GM12872 (cell line): ENCODE measurements around the gene MAN1A1.

Experiments used
- CTCF ChIP-seq: IDR thresholded peaks from 3 replicates; pipeline ENCODE4 v1.5.1; 2011; ENCODE audit warnings: low read depth, mild to moderate bottlenecking, low read length, moderate library complexity; ENCODE audit not compliant: insufficient read depth

Gene MAN1A1

GRCh38 chr6:119207971-119208725 lies 141.4 kb downstream of the MAN1A1 start:
- no peak for TF ChIP-seq CTCF

- no peak for TF ChIP-seq CTCF
Observed at GRCh38 chr6:119207327-119207726, 142.2 kb downstream of the MAN1A1 start.

DNA sequence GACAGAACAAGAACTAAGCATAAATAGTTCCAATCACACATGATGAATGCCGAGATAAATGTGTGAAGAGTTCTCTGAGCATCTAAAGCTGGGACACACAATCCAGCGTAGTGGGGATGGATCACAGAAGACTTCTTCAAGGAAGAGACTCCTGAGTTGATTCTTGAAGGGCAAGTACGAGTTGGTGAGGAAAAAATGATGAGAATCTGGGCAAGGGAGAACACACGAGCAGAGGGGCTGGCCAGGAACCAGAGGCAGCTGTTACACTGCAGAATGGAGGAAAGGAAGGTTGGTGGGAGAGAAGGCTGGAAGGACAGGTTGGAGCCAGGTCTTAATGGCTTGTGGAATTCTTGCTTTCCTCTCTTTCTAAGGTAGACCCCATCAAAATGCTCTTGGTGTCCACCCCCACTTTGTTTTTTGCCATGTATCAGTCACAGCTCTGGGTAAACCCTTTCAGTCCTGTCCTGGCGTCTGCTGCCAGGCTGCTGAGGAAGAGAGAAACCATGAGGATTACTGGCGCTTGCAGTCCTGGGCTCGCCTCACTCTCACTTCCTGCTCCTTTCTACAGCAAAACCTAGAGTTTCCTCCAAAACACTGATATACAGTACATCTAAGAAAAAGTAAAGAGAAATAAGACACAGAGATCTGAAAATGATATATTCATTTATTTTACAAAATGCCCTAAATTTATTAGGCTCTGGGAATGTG lies 143.5 kb downstream of the MAN1A1 start:
- no peak for TF ChIP-seq CTCF

DNA sequence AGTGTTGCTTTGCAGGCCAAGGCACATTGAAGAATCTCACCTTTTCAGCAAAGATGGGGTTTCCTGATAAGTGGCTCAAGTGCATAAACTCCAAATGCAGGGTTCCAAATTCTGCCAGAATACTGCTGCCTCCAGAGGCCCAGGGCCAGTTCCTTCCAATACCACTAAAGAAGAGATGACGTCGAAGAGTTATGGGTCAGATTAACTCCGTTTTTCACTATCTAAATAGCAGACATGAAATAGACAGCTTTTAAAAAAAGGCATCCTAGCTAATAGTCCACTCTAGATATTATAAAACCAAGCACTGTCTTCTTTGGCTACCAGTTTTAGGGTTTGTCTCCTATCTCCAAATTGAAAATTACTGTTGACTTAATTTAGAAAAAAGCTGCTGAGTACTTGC lies 144.8 kb downstream of the MAN1A1 start:
- no peak for TF ChIP-seq CTCF

- no peak for TF ChIP-seq CTCF
Observed at GRCh38 chr6:119201480-119201879, 148.1 kb downstream of the MAN1A1 start.

DNA sequence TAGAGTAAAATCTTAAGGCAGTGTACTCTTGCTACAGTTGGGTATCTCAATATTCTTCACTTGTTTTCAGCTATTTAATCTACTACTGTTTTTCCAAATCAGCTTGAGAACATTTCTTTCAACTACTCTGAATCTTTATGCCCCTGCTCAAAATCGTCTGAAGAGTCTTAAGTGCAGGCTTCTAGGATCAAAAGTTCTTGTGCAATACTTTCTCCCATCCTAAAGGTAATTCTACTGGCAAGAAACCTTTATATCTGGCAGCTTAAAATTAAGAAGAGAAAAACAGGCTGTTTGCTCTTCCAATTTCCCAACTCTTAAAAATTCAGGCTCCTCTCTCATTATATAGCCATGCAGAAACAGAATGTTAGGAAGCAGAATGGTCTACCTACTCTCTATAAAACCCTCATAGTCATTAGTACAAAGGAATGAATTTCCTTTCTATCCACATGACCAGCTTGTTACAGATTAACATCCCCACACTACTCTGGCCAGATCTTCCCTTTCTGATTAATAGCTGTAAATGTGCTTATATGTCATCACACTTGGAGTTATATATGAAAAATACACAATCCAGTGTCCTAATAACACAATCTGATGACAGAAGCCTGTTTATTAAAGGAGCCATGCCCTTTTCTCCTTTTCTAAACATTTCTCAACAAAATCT lies 148.9 kb downstream of the MAN1A1 start:
- TF ChIP-seq CTCF, result no peak

DNA sequence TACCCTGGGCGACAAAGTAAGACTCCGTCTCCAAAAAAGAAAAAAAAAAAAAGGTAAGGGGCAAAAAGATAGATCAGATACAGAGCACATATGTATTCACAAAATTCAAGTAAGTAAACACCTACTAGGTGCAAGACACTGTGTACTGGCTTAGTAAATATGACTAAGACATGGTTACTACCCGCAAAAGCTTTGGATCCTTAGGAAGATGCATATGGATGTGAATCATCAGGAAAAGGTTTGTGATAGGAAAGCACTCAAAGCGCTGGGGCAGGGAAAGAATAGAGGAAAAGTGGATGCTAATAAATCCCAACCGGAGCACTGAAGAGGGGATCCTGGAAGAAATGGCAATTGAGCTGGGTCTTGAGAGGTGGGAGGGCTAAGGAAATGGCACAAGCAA lies 152.3 kb downstream of the MAN1A1 start:
- no peak for TF ChIP-seq CTCF
